Subcutaneous adipose tissue (tissue), 4 donors: Measurements from ENCODE around the gene TNP2. TPM values are rescaled to one million over a fixed set of nuclear protein-coding genes. Genes with fewer than 3 reads are reported as not detected.

Experiments used
- CTCF ChIP-seq: fragments of 450-650 bp; IDR thresholded peaks from one replicate; pipeline ENCODE4 v1.5.1; 2016; ENCODE audit warnings: low read depth, mild to moderate bottlenecking, control low read depth, antibody characterized with exemption, moderate library complexity
- total RNA-seq, 4 donors: library from RNA; depleted of rRNA; stranded (reverse); fragments of >200 nt; gene quantifications; one replicate each; pipeline ENCODE4 v1.1.0, GENCODE V29; 2016

Gene TNP2
- total RNA-seq, 4 donors from 2014 or later: not detected

GRCh38 chr16:11263737-11264136 lies 5.4 kb downstream of the TNP2 start:
- TF ChIP-seq CTCF: no peak

- TF ChIP-seq CTCF: no peak
Observed at GRCh38 chr16:11262915-11263314, 6.2 kb downstream of the TNP2 start.

GRCh38 chr16:11260596-11260966 lies 8.5 kb downstream of the TNP2 start:
- TF ChIP-seq CTCF: no peak

GRCh38 chr16:11259655-11260595 lies 9.2 kb downstream of the TNP2 start:
- TF ChIP-seq CTCF: no peak

- TF ChIP-seq CTCF: no peak
Observed at GRCh38 chr16:11258553-11259492, 10.3 kb downstream of the TNP2 start.

- no peak for TF ChIP-seq CTCF
Observed at GRCh38 chr16:11257131-11257938, 11.8 kb downstream of the TNP2 start.
